ENCODE measurements around the gene TEK. TPM values are rescaled to one million over a fixed set of nuclear protein-coding genes. Genes with fewer than 3 reads are reported as not detected.
A peak's percentile ranks its signal among the peaks of the same experiment; 100 is the strongest.
"Not testable (repeated sequence)": the region's sequence is repeated elsewhere in the genome, so short reads cannot be mapped to it uniquely, and the experiment has no call there.

Gene TEK
- not detected for total RNA-seq

- POLR2A ChIA-PET: interaction anchor here (0.7 kb wide), 1 partner anchor 1874 kb away, joined by 3 read pairs; no protein-coding TSS in a partner anchor
- H3K27ac Mint-ChIP-seq: no peak within 1 kb of the TSS
- H3K4me1 Mint-ChIP-seq: no peaks in the 10 kb centered on the region
- H3K27me3 Mint-ChIP-seq: peaks cover 2% of the 10 kb centered on the region
- no peak for DNase-seq
- H3K9me3 Mint-ChIP-seq: no peaks in the 10 kb centered on the region
- CTCF ChIA-PET: no interaction called here
- no peak within 1 kb of the TSS for H3K4me3 Mint-ChIP-seq
- H3K36me3 Mint-ChIP-seq (ENCODE audit: low read depth): no peaks in the 10 kb centered on the region
Measured at GRCh38 chr9:27108981-27109541, at the start of gene TEK. TEK (plus strand) TSS chr9:27109225; CDS start chr9:27109591, 366 bp downstream.

GRCh38 chr9:27059412-27059811 lies 49.6 kb upstream of the TEK start:
- Mint-ChIP-seq H3K4me3 (no peak overlapping the region), H3K27ac (no peak overlapping the region), H3K36me3 (ENCODE audit: low read depth) (no peaks in the 10 kb centered on the region), H3K9me3 (no peaks in the 10 kb centered on the region), H3K27me3 (no peaks in the 10 kb centered on the region), H3K4me1 (no peaks in the 10 kb centered on the region)
- ChIA-PET CTCF (no interaction called here), POLR2A (no interaction called here)
- DNase-seq: no peak

- Mint-ChIP-seq H3K9me3 (no peaks in the 10 kb centered on the region), H3K36me3 (ENCODE audit: low read depth) (no peaks in the 10 kb centered on the region), H3K27ac (no peak overlapping the region), H3K27me3 (no peaks in the 10 kb centered on the region), H3K4me3 (no peak overlapping the region), H3K4me1 (no peaks in the 10 kb centered on the region)
- DNase-seq: no peak
- CTCF ChIA-PET: no interaction called here
- POLR2A ChIA-PET: no interaction called here
Measured at GRCh38 chr9:27059907-27060306, 49.1 kb upstream of the TEK start.

- Mint-ChIP-seq H3K36me3 (ENCODE audit: low read depth) (no peaks in the 10 kb centered on the region), H3K27ac (no peak overlapping the region), H3K9me3 (no peaks in the 10 kb centered on the region)
Measured at GRCh38 chr9:27065288-27065687, 43.7 kb upstream of the TEK start.

GRCh38 chr9:27073841-27074728 lies 34.9 kb upstream of the TEK start:
- CTCF ChIA-PET: no interaction called here
- POLR2A ChIA-PET: no interaction called here

More at GRCh38 chr9:27065288-27065687, 43.7 kb upstream of the TEK start:
- no peaks in the 10 kb centered on the region for H3K27me3 Mint-ChIP-seq
- CTCF ChIA-PET: no interaction called here
- no peaks in the 10 kb centered on the region for H3K4me1 Mint-ChIP-seq
- no peak overlapping the region for H3K4me3 Mint-ChIP-seq
- DNase-seq: no peak
- POLR2A ChIA-PET: no interaction called here

GRCh38 chr9:27078685-27079084 lies 30.3 kb upstream of the TEK start:
- H3K4me1 Mint-ChIP-seq: no peaks in the 10 kb centered on the region
- H3K27ac Mint-ChIP-seq: no peak overlapping the region
- H3K36me3 Mint-ChIP-seq (ENCODE audit: low read depth): no peaks in the 10 kb centered on the region
- H3K27me3 Mint-ChIP-seq: no peaks in the 10 kb centered on the region
- H3K4me3 Mint-ChIP-seq: no peak overlapping the region
- POLR2A ChIA-PET: no interaction called here
- H3K9me3 Mint-ChIP-seq: peaks cover 5% of the 10 kb centered on the region
- CTCF ChIA-PET: no interaction called here
- DNase-seq: no peak

More at GRCh38 chr9:27073841-27074728, 34.9 kb upstream of the TEK start:
- Mint-ChIP-seq H3K4me1 (no peaks in the 10 kb centered on the region), H3K9me3 (peaks cover 6% of the 10 kb centered on the region), H3K4me3 (no peak overlapping the region), H3K27me3 (no peaks in the 10 kb centered on the region), H3K36me3 (ENCODE audit: low read depth) (no peaks in the 10 kb centered on the region), H3K27ac (peak overlapping the region; percentile 27)
- no peak for DNase-seq

- H3K27me3 Mint-ChIP-seq: no peaks in the 10 kb centered on the region
- no peaks in the 10 kb centered on the region for H3K4me1 Mint-ChIP-seq
- H3K27ac Mint-ChIP-seq: no peak overlapping the region
- no peaks in the 10 kb centered on the region for H3K36me3 Mint-ChIP-seq (ENCODE audit: low read depth)
- no peak overlapping the region for H3K4me3 Mint-ChIP-seq
- H3K9me3 Mint-ChIP-seq: no peaks in the 10 kb centered on the region
- CTCF ChIA-PET: no interaction called here
- DNase-seq: no peak
- POLR2A ChIA-PET: no interaction called here
Measured at GRCh38 chr9:27085456-27085855, 23.6 kb upstream of the TEK start.

GRCh38 chr9:27086818-27087680 lies 22.0 kb upstream of the TEK start:
- Mint-ChIP-seq H3K4me3 (no peak overlapping the region), H3K27me3 (no peaks in the 10 kb centered on the region), H3K4me1 (no peaks in the 10 kb centered on the region), H3K9me3 (no peaks in the 10 kb centered on the region), H3K36me3 (ENCODE audit: low read depth) (no peaks in the 10 kb centered on the region), H3K27ac (no peak overlapping the region)
- POLR2A ChIA-PET: interaction anchor here (0.6 kb wide), 1 partner anchor 109 kb away, joined by 4 read pairs; no protein-coding TSS in a partner anchor
- CTCF ChIA-PET: no interaction called here
- no peak for DNase-seq

GRCh38 chr9:27088981-27089380 lies 20.0 kb upstream of the TEK start:
- no peaks in the 10 kb centered on the region for H3K36me3 Mint-ChIP-seq (ENCODE audit: low read depth)

GRCh38 chr9:27089706-27090105 lies 19.3 kb upstream of the TEK start:
- ChIA-PET CTCF (no interaction called here), POLR2A (no interaction called here)
- no peaks in the 10 kb centered on the region for H3K36me3 Mint-ChIP-seq (ENCODE audit: low read depth)
- no peaks in the 10 kb centered on the region for H3K9me3 Mint-ChIP-seq
- peaks cover 4% of the 10 kb centered on the region for H3K4me1 Mint-ChIP-seq
- DNase-seq: no peak
- no peak overlapping the region for H3K27ac Mint-ChIP-seq
- peaks cover 8% of the 10 kb centered on the region for H3K27me3 Mint-ChIP-seq
- H3K4me3 Mint-ChIP-seq: no peak overlapping the region

More at GRCh38 chr9:27088981-27089380, 20.0 kb upstream of the TEK start:
- peaks cover 4% of the 10 kb centered on the region for H3K4me1 Mint-ChIP-seq
- no peak overlapping the region for H3K27ac Mint-ChIP-seq
- DNase-seq: no peak
- ChIA-PET CTCF (no interaction called here), POLR2A (no interaction called here)
- no peak overlapping the region for H3K4me3 Mint-ChIP-seq
- H3K27me3 Mint-ChIP-seq: peaks cover 5% of the 10 kb centered on the region
- H3K9me3 Mint-ChIP-seq: no peaks in the 10 kb centered on the region

GRCh38 chr9:27090231-27090630 lies 18.8 kb upstream of the TEK start:
- ChIA-PET POLR2A (no interaction called here), CTCF (no interaction called here)
- Mint-ChIP-seq H3K4me1 (peaks cover 4% of the 10 kb centered on the region), H3K9me3 (no peaks in the 10 kb centered on the region), H3K36me3 (ENCODE audit: low read depth) (no peaks in the 10 kb centered on the region), H3K4me3 (no peak overlapping the region), H3K27me3 (peaks cover 9% of the 10 kb centered on the region), H3K27ac (no peak overlapping the region)
- DNase-seq: no peak

GRCh38 chr9:27090711-27091110 lies 18.3 kb upstream of the TEK start:
- no peaks in the 10 kb centered on the region for H3K36me3 Mint-ChIP-seq (ENCODE audit: low read depth)
- ChIA-PET CTCF (no interaction called here), POLR2A (no interaction called here)
- no peak overlapping the region for H3K27ac Mint-ChIP-seq
- H3K27me3 Mint-ChIP-seq: peaks cover 9% of the 10 kb centered on the region
- H3K4me3 Mint-ChIP-seq: no peak overlapping the region
- H3K9me3 Mint-ChIP-seq: no peaks in the 10 kb centered on the region
- H3K4me1 Mint-ChIP-seq: peaks cover 4% of the 10 kb centered on the region
- no peak for DNase-seq

- H3K27me3 Mint-ChIP-seq; CTCF ChIA-PET; H3K4me3 Mint-ChIP-seq; H3K36me3 Mint-ChIP-seq (ENCODE audit: low read depth); H3K27ac Mint-ChIP-seq; H3K9me3 Mint-ChIP-seq; H3K4me1 Mint-ChIP-seq; POLR2A ChIA-PET; DNase-seq: not testable (repeated sequence)
Measured at GRCh38 chr9:27092496-27092895, 16.5 kb upstream of the TEK start.

All from activated CD4-positive, alpha-beta T cell treated with anti-CD3 and anti-CD28 coated beads, Interleukin-2, amount 10 ng/mL, durations not matched to agents 7 days and 5 days (primary cell).